Hematopoietic multipotent progenitor cell treated with erythropoietin and hydrocortisone succinate and interleukin-3 and kit ligand, for 8 days (in vitro differentiated cells): Measurements from ENCODE around the gene GJC1.

Experiments used
- DNase-seq: peaks from one replicate; pipeline ENCODE4 v3.0.0-alpha.2; 2015

The GJC1 gene

GRCh38 chr17:44775838-44776621 lies 54.1 kb downstream of the GJC1 start:
- no peak for DNase-seq

- peak; percentile 97 for DNase-seq
Observed at GRCh38 chr17:44775136-44775837, 54.8 kb downstream of the GJC1 start.

GRCh38 chr17:44774271-44775135 lies 55.6 kb downstream of the GJC1 start:
- peak; percentile 82 for DNase-seq

- DNase-seq: no peak
Observed at GRCh38 chr17:44773140-44773539, 56.9 kb downstream of the GJC1 start.

GRCh38 chr17:44772308-44773045 lies 57.6 kb downstream of the GJC1 start:
- DNase-seq: no peak

- no peak for DNase-seq
Observed at GRCh38 chr17:44770166-44770925, 59.7 kb downstream of the GJC1 start.

- no peak for DNase-seq
Observed at GRCh38 chr17:44769647-44770084, 60.4 kb downstream of the GJC1 start.

GRCh38 chr17:44769230-44769629 lies 60.9 kb downstream of the GJC1 start:
- DNase-seq: no peak

- no peak for DNase-seq
Observed at GRCh38 chr17:44768505-44769142, 61.5 kb downstream of the GJC1 start.

- DNase-seq: no peak
Observed at GRCh38 chr17:44767493-44767892, 62.6 kb downstream of the GJC1 start.

- no peak for DNase-seq
Observed at GRCh38 chr17:44766409-44767038, 63.6 kb downstream of the GJC1 start.

- no peak for DNase-seq
Observed at GRCh38 chr17:44765965-44766364, 64.1 kb downstream of the GJC1 start.

GRCh38 chr17:44763170-44763569 lies 66.9 kb downstream of the GJC1 start:
- DNase-seq: no peak

GRCh38 chr17:44761932-44762810 lies 67.9 kb downstream of the GJC1 start:
- DNase-seq: no peak

GRCh38 chr17:44760474-44761308 lies 69.4 kb downstream of the GJC1 start:
- no peak for DNase-seq

GRCh38 chr17:44759916-44760243 lies 70.2 kb downstream of the GJC1 start:
- DNase-seq: no peak

- DNase-seq: no peak
Observed at GRCh38 chr17:44759086-44759915, 70.8 kb downstream of the GJC1 start.
